ELF-1 (cell line): ENCODE measurements around the gene STRIP2.
"Not testable (repeated sequence)": the region's sequence is repeated elsewhere in the genome, so short reads cannot be mapped to it uniquely, and the experiment has no call there.

Source experiments
- DNase-seq: peaks from one replicate; pipeline ENCODE4 v3.0.0-alpha.2; 2016; ENCODE audit warnings: low read depth, low spot score

STRIP2 gene

GRCh38 chr7:129453510-129454248, 19.4 kb downstream of the STRIP2 start:
- DNase-seq = no peak

DNA sequence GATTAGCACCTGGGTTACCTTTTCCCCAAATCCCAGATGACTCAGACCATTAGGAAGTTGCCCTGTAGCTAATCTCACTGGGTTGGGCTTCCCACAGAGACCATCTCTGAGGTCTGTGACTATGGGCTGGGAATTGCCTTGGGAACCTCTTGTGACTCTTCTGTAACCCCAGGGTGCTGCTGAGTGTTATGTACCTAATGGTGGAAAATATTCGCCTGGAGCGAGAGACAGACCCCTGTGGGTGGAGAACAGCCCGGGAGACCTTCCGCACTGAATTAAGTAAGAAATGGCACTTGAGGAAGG, 20.0 kb downstream of the STRIP2 start:
- DNase-seq = peak; percentile 70

GRCh38 chr7:129456421-129456820, 22.2 kb downstream of the STRIP2 start:
- no peak for DNase-seq

- no peak for DNase-seq
Observed at GRCh38 chr7:129457101-129457500, 22.9 kb downstream of the STRIP2 start.

- DNase-seq = no peak
Observed at GRCh38 chr7:129458171-129458570, 23.9 kb downstream of the STRIP2 start.

DNA sequence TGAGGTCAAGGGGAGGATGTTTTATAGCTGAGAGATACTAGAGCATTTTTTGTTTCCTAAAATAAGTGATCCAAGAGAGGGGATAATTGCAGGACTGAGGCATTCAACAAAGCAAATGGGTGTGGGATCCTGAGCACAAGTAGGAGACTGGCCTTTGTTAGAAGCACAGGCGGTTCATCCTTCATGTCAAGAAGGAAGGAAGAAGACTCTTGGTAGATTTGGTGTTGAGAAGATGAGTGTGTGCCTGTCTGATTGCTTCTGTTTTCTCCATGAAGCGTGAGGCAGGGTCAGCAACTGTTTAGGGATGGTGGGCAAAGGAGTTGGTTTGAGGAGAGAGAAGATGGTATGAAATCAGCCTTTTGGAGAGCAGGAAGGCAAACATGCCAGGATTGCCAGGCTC, 27.6 kb downstream of the STRIP2 start:
- no peak for DNase-seq

GRCh38 chr7:129462420-129462819, 28.2 kb downstream of the STRIP2 start:
- DNase-seq = no peak

- DNase-seq = no peak
Observed at GRCh38 chr7:129464194-129464593, 30.0 kb downstream of the STRIP2 start.

DNA sequence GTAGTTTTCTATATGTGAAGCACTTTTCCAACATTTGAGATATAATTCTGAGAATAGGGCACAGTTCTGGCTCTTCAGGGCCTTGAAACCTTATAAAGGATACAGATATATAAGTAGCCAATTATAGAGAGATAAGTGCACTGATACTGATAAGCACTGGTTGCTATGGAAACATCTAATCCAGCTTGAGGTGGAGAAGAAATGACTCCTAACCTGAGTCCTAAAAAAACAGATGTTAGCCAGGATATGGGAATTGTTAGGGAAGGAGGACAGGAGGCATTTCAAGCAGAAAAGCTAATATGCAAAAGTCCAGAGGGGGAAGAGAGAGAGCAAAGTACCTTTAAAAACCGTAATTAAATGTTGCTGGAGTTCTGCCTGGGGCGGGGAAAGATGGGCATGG, 30.8 kb downstream of the STRIP2 start:
- DNase-seq = no peak

- DNase-seq = no peak
Observed at GRCh38 chr7:129466796-129467195, 32.6 kb downstream of the STRIP2 start.

DNA sequence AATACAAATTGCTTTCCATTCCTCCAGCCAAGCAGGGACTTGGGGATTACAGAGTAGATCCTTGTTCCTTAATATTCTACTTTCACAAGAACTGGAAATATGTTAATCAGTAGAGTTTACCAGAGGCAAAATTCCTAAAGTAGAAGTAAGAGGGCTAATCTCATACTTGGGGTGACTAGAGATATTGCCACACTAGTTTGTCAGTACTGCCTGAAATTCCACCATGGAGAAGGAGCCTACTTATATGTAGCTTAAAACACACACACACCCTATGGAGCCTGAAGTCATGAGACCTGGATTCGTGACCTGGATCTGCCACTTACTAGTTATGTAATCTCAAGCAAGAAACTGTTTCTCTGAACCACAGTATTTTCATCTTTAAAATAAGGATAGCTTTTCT, 33.9 kb downstream of the STRIP2 start:
- DNase-seq = no peak

- no peak for DNase-seq
Observed at GRCh38 chr7:129468547-129468946, 34.3 kb downstream of the STRIP2 start.

DNA sequence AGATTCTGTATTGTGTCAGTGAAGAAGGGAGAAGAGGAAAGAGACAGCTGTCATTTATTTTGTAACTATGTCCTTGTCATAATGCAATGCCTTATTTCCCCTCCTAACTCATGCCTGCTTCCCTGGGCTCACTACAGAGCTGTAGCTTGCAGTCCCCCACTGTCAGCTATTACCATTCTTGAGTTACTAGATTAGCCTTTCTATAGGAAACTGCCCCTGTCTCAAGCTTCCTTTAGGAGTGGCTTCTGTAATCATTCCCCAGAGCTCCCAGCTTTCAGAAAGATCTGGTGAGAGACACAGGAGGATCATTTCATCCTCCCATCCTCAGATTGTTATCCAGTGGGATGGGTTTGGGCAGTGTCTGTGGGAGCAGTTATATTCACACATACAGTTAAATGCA, 35.7 kb downstream of the STRIP2 start:
- DNase-seq = no peak

DNA sequence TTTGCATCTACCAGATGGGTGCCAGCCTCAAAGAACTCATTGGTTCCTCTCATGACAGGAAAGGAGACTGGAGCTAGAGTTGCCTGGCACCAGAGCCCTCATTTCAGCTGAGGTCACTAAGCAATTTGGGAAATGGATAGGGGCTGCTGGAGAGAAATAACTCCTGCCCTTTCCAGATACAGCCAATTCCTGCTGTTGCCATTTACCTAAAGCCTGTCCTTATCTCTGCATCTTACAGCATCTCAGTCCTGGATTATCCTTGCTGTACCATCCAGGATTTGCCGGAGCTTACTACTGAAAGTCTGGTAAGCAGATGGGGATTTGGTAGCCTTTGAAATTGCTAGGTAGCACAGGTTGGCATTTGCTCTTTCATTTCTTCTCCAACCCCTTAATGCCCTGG, 36.2 kb downstream of the STRIP2 start:
- no peak for DNase-seq

GRCh38 chr7:129471402-129471827, 37.2 kb downstream of the STRIP2 start:
- DNase-seq = no peak

- not testable (repeated sequence) for DNase-seq
Observed at GRCh38 chr7:129475931-129476330, 41.7 kb downstream of the STRIP2 start.

DNA sequence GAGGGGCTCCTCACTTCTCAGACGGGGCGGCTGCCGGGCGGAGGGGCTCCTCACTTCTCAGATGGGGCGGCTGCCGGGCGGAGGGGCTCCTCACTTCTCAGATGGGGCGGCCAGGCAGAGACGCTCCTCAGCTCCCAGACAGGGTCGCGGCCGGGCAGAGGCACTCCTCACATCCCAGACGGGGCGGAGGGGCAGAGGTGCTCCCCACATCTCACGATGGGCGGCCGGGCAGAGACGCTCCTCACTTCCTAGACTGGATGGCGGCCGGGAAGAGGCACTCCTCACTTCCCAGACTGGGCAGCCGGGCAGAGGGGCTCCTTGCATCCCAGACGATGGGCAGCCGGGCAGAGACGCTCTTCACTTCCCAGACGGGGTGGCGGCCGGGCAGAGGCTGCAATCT, 42.2 kb downstream of the STRIP2 start:
- not testable (repeated sequence) for DNase-seq

- DNase-seq = no peak
Observed at GRCh38 chr7:129479831-129480230, 45.6 kb downstream of the STRIP2 start.

- no peak for DNase-seq
Observed at GRCh38 chr7:129480674-129481363, 46.6 kb downstream of the STRIP2 start.

DNA sequence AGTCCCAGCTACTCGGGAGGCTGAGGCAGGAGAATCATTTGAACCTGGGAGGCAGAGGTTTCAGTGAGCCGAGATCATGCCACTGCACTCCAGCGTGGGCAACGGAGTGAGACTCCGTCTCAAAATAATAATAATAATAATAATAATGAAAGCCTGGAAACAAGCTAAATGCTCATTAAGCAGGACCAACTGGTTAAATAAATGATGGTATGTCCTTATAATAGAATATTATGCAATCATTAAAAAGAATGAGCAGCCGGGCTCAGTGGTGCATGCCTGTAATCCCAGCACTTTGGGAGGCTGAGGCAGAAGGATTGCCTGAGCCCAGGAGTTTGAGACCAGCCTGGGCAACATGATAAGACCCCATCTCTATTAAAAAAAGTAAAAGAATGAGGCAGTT, 47.1 kb downstream of the STRIP2 start:
- not testable (repeated sequence) for DNase-seq

GRCh38 chr7:129482781-129483180, 48.5 kb downstream of the STRIP2 start:
- no peak for DNase-seq

GRCh38 chr7:129489491-129489890, 55.3 kb downstream of the STRIP2 start:
- no peak for DNase-seq

- DNase-seq = no peak
Observed at GRCh38 chr7:129492391-129492790, 58.2 kb downstream of the STRIP2 start.
